NK-92 treated with Interleukin-12 subunit alpha and Interleukin-12 subunit beta, amount 100 ng/mL, for 24 hours (cell line): Measurements from ENCODE around the gene TARS2.

Experiments used
- DNase-seq: peaks from one replicate; lab custom pipeline; 2025; lab: John Stamatoyannopoulos, UW

Gene TARS2

DNA sequence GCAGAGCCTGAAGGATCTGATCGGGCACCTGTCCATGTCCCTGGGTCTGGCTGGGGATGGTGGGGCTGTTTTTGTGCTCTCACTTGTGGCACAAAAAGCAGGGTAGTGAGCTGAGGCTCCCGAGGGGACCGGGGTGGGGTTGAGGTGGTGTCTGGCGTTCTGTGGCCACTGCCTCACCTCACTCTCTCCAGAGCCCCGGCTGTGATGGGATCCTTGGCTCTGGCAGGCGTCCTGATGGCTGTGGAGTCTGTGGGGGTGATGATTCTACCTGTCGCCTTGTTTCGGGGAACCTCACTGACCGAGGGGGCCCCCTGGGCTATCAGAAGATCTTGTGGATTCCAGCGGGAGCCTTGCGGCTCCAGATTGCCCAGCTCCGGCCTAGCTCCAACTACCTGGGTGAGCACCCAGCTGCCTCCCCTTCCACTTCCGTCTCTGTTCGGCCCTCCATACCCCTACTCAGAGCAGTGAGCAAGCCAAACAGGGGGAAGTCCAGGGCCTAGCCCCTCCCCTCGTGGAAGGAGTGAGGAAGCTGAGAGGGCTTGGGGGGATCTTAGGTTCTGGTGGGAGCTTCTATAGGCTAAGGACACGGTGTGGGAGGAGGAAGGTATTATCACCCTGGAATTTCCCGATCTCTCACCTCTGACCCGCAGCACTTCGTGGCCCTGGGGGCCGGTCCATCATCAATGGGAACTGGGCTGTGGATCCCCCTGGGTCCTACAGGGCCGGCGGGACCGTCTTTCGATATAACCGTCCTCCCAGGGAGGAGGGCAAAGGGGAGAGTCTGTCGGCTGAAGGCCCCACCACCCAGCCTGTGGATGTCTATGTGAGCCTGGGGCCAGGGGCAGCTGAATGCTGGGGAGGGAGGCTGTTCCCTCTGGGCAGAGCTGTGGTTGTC, 69.0 kb downstream of the TARS2 start:
- DNase-seq = no peak

DNA sequence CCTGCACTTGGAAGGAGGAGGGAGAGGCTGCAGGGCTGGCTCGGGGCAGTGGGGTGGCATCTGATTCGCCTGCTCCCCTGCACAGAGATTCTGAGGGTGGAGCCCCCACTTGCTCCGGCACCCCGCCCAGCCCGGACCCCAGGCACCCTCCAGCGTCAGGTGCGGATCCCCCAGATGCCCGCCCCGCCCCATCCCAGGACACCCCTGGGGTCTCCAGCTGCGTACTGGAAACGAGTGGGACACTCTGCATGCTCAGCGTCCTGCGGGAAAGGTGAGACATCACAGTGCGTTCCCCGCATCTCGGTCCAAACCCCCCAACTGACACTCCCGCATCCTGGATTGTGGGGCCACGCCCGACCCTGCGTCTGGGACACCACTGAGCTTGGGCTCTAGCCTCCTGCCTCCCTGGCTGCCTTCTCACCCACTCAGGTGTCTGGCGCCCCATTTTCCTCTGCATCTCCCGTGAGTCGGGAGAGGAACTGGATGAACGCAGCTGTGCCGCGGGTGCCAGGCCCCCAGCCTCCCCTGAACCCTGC, 69.9 kb downstream of the TARS2 start:
- no peak for DNase-seq
